ENCODE results near the gene KRT13.

KRT13 gene

DNA sequence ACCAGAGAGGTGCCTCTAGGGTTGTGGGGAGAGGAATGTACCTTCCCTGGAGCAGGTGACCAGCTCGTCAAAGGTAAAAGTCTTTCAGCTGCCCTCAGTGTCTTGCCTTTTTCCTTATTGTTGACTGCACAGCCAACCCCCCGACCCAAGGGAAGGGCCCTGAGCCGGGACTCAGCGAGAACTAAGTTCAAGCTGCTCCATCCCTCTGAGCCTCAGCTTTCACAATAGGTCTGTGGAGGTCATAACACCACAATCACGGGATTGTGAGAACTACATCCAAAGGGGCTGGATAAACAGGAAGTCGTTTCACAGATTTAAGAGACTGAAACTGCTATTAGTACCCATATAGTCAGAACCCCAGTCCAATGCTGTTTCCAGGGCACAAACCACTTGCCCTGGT lies 13.1 kb downstream of the KRT13 start:
- no peak for DNase-seq

DNA sequence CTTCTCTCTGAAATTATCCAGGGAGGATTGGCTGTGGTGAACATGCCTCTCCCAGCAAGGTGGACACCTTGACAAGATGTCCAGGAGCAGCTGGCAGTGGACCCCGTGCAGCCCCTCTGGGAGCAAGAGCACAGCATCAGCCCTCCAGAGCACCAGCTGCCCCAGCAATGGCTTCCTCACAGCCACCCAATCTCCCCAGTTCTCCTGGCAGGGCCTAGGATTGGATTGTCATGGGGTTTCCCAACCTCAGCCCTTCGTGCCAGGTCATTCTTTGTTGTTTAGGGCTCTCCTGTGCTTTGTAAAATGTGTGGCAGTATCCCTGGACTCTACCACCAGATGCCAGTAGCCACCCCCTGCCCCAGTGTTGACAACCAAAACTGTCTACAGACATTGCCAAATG lies 13.9 kb downstream of the KRT13 start:
- no peak for DNase-seq

DNA sequence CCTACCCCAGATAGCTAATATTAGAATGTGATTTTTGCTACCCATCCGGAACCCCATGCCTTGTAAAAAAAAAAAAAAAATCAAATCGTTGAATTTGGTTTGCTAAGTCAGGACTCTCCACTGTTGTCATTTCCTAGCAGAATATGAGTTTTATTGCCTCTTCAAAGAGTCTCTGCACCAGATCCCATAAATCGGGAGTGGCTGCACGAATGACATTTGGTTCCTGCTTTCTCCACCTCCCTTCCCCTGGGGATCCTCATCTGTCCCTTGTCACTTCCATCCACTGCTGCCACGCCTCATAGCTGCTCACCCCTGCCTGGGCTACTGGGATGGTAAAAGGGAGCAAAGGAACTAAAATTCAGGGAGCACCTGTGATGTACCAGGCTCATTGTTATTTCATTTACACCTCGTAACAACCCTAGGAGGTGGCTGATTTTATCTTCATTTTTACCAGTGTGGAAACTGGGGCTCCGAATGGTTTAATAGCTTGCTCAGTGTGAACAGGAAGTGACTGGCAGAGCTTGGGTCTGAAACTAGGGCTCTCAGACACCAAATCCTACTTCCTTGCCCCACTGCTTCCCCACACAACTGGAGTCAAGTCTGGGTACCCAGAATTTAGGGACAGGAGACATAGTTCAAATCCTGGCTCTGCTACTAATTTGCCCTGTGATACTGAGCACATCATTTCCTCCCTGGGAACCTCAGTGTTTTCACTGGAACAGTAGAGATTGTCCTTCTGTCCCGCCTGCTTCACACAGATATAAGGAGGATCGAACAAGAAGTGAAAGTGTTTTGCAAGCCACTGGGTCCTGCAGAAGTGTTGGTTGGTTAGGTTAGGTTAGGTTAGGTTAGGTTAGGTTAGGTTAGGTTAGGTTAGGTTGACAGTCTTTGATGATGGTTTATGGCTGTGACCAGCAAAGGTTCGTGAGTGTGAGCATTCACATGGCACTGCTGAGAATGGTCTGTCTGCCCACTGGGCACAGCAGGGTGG lies 15.1 kb downstream of the KRT13 start:
- no peak for DNase-seq

DNA sequence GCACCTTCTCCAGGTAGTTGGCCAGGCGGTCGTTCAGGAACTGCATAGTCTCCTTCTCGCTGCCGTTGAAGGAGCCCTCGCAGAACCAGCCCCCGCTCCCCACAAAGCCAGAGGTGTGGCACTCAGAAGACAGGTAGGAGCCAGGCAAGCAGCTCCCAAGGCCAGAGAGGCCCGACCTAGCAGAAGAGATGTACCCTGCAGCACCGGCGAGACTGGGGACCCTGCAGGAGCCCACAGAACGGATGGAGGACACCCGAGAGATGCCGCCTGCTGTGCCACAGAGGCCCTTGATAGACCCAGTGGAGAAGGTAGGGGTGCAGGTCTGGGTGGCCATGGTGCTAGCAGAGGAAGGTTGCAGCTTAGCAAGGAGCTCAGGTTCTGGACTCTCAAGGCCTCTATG lies 15.9 kb downstream of the KRT13 start, which contains the start of gene KRT36:
KRT36 (minus strand) TSS at position 380 of the 400 bp plus-strand sequence; CDS start at position 334, 46 bp downstream.
- no peak for DNase-seq

DNA sequence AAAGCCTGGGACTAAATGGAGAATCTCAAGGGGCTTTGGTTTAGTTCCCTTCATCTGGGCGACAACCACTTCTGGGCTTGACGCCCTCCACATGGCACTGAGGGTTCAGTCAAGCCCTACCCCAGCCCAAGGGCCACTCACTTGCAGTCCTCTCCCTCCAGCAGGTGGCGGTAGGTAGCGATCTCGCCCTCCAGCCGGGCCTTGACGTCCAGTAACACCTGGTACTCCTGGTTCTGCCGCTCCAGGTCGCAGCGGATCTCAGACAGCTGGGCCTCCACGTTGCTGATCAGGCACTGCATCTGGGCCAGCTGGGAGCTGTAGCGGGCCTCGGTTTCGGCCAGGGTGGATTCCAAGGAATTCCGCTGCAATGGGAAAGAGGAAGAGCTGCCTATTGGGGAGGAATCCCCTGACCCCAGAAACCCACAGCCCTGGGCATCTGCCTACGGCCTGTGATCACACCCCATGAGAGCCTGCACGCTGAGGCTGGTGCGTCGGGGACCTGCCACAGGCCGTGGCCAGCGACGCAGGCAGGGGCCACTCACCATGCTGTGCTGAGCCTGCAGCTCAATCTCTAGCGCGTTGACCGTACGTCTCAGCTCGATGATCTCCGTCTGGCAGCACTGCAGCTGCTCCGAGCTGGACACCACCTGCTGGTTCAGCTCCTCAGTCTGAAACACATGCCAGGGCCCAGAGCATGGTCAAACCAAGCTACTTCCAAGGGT lies 18.4 kb downstream of the KRT13 start:
- DNase-seq: no peak

DNA sequence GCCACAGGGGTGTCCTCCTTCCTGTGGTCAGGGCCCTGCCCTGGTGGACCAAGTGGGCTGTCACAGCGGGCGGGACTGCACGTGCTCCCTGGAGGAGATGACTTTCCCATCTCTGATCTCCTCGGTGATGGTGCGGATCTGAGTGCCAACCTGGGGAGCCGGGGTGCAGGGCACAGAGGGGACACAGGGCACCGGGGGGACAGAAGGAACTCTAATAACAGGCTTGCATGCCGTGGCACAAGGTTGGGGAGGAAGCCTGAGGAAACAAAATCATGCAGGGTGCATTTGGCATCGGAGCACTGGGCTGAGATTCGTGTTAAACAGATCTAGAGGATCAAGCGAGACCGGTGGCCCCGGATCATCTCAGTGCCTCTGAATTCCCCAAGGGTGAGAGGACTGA lies 19.1 kb downstream of the KRT13 start:
- no peak for DNase-seq

DNA sequence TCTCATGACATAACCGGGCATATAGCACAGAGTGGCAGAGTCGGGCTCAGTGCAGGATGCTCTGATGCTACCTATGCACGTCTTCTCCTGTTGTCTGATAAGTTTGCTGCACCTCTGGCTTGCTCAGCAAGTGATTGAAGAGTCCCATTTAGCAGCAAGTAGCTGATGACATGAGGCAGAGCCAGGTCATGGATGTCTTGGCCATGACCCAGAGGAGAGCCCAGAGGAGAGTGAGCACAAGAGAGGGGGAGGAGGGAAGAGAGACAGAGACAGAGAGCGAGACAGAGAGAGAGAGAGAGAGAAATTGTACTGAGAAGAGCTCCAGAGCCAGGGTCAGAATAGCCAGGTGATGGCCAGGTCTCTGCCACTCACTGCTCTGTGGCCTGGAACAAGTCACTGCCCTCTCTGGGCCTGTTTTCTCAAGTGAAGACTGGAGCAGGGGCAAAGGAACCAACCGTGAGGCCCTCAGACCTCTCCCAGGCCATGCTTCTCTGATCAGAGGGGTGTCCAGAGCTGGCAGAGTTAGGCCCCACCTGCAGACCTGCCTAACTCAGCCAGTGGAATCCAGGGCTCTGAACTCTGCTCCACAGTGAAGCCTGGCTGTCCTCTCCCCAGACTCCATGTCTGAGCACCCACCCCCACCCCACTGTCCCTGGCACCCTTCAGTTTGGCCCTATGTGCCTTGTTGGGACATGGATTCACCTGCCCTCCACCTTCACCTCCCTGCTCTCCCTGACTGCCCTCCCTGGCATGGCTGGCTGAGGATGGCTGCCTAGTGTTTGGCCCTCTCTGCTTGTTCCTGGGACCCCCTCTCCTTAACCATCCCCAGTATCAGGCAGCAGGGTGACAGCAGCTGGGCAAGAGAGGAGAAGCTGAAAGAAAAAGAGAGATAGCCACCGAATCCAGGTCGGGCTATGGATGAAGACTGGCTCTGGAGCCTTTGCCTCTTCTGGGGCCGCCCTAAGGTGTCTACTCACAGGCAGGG lies 20.2 kb downstream of the KRT13 start:
- no peak for DNase-seq

DNA sequence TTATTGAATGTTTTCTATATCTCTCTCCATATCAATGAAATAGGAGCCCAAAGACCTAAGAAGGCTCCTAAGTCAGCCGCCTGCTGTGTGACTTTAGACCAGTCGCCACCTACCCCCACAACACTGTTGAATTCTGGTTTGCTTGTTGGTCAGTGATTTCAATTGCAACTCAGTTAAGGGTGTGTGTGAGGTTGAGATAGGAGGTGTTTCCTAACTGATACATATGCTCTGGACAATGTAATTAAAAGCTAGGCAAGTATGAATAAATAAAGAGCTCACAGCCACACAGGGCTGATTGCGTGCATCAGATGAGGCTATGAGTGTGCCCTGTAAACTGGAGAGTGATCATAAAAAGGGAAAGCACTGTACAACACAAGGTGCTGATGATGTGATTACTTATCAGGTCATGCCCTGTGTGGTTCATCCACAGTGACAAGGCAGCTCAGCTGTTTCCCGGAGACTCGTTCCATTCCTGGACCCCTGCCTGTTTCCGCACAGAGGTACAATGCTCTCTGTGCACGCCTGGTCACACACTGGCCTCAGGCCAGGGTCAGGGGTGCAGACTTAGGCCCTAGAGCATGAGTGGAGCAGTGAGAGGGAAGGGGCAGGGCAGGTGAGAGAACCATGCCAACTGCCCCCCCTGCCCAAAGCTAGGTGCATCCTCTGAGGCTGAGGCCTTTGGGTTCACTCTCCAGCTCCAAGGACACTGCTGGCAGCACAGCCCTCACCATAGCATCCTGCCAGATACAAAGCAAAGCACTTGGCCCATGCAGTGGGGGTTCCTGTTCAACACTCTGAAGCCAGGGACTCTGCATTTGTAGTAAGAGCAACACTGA lies 21.2 kb downstream of the KRT13 start:
- no peak for DNase-seq

DNA sequence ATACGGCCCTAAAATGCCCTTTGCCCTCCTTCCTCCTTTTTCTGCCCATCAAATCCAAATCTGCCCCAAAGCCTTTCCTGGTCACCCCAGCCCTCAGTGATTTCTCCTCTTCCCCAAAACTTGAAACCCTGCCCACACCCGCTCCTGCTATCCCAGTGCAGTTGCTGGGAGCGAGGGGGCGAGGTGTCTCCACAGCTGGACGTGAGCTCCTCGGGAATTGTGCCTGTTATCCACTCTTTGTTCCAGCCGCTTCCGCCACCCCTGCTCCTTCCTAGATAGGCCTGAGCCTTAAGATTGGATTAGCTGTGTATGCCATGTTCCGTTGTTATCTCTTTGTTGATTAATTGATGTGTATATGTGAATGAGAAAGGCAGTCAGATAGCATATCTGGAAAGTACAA lies 21.9 kb downstream of the KRT13 start:
- no peak for DNase-seq

DNA sequence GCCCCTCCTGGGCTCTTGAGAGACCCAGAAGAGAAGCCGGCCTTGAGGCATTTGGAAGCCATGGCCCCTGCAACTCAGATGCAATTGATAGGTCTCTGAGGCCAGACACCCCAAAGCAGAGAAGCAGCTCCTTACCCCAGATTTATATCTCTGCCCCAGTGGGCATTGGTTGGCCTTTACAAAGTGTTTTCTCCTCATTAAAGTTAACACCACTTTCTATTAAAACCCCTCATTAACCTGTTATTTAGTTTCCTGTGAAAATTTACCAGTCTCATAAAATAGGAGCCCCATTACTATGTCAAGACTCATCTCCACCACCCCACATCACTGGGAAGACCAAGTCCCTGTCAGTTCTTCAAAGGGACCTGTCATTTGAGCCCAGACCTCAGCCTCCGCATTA lies 24.4 kb downstream of the KRT13 start, which contains the start of gene KRT35:
KRT35 (minus strand) TSS at position 116 of the 400 bp plus-strand sequence; CDS start at position 62, 54 bp downstream.
- DNase-seq: no peak

DNA sequence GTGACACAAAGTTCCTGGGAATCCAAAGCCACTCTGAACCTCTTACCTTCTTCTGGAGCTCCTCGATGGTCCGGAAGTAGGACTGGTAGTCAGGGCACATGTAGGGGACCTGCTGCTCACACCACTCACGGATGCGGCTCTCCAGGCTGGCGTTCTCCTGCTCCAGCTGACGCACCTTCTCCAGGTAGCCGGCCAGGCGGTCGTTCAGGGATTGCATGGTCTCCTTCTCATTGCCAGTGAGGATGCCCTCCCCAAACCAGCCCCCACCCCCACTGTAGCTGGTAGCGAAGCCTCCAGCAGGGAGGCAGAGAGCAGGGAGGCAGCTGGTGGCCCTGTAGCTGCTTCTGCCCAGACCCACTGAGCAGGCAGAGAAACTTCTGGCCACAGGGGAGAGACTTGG lies 24.8 kb downstream of the KRT13 start:
- no peak for DNase-seq

DNA sequence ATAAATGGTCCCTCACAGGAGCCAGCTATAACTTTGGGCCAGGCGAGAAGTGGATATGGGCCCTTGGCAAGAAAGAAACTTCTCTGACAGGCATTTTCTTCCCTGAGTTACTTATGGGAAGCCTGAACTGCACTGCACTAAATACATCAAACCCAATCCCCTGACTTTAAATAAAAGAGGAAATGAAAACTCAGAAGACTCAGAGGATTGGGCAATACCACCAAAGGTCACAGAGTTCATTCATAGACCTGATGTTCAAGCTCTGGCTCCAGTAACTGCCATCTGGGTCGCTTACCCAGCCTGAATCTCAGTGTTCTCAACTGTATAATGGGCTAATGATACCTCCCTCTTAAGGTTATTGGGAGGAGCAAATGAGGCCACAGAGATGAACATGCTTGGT lies 25.3 kb downstream of the KRT13 start:
- no peak for DNase-seq

DNA sequence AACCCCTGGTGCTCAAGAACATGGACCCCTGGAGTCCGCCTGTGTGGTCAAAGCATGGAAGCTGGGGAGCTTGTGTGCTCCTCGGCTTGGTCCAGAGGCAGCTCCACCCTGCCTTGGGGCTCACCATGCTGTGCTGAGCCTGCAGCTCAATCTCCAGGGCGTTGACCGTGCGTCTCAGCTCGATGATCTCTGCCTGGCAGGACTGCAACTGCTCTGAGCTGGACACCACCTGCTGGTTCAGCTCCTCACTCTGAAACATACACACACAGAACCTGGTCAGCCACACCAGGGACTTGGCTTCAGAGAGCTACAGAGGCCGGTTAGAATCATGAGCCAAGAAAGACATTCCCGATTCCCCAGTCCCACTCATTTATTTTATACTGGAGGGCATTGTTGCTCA lies 27.2 kb downstream of the KRT13 start:
- no peak for DNase-seq

DNA sequence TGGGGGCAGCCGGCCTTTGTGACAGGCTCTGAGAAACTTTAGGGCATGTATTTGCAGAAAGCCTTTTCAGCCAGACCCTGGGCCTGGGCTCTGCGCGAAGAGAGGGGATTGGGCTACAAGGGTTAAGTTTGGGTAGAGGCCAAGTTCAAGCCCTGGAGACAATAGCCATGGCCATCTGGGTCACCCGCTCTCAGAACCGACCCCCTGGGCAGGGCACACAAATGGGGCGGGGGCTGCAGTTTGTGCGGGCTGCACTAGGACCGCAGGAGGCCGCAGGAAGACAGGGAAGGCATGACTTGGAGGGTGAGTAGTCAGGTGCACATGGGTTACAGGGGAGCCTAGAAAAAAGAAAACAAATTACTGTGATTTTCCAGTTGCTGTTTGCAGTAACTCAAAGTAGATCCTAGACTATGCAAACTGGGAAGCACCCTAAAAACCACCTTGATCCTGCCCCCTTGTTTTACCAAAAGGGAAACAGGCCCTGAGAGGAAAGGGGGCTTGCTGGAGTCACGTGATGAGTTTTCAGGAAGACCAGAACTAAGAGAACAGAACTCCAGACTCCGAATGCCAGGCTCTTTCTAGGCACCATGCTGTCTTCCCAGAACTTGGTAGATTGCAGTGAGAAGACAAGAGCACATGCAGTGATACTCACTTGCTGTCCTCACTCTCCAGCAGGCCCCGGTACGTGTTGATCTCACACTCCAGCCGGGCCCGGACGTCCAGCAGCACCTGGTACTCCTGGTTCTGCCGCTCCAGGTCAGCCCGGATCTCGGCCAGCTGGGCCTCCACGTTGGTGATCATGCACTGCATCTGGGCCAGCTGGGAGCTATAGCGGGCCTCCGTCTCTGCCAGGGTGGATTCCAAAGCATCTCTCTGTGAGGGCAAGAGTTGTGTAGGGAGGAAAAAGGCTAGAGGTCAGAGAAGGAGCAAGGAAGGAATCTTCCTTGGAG lies 28.3 kb downstream of the KRT13 start:
- no peak for DNase-seq

DNA sequence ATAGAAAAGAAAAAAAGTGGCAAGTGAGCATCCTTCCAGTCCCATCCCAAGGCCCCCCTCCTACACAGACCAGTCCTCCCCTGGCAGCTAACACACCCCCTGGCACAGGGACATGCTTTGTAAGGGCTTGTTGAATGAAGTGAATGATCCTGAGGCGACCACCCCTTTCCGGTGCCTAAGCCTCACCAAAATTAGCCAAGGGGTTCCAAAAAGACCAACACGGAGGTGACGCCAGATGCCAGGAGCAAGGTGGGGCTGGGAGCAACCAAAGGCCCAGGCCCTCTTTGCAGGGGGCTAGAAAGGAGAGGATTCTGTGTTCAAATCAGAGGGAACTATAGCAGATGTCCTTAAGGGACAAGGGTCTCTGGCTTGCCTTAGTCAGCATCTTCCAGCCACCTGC lies 30.0 kb downstream of the KRT13 start:
- DNase-seq: no peak

DNA sequence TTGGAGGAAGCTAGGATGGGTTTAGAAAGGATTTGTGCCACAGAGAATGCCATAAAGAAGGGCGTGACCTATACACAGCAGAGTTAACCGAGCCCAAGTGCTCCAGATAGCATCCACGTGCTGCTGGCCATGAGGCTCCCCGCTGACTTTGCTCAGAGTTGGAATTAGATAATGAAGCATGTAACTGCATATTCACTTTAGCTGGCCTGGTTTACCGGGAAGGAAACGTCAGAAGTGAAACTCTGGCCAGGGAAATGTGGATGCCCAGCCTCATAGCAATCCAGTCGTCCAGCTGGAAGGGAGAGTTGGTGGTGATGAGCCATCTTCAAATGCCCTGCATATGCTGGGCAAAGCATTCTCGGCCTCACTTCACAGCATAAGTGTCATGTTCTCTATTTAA lies 30.5 kb downstream of the KRT13 start:
- no peak for DNase-seq

DNA sequence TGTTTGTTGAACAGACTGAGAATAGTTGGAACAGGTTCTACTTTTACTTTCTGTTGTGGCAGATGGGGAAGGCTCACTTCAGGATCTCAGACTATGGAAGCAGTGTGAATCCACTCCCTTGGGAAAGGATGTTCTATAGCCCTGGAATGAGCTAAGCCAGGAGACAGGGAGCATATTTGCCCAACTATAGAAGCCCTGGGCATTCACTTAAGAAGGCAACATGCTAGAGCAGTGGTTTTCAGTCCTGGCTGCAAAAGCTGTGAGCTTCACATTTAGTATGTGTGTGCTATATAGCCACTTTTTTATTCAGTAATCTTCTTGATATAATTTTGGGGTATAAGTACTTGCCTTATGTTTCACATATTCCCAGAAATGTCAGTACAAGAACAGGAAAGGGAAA lies 37.1 kb downstream of the KRT13 start:
- DNase-seq: no peak

DNA sequence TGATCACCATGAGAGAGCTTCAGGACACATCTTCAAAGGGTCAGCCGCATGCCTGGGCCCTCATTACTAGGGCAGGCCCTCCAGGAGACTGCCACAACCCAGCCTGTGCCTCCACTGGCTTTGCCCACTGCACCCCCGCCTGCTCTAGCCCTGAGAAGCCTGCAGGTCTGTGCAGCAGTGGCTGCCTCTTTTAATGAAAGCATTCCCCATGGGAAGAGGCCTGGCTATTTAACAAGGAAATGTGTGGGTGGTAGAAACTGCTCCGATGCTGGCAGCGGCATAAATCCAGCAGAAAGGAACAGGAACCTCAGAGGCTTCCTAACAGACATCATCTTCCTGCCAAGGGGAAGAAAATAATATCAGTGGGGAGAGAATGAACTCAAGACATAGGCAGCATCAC lies 37.9 kb downstream of the KRT13 start:
- no peak for DNase-seq

DNA sequence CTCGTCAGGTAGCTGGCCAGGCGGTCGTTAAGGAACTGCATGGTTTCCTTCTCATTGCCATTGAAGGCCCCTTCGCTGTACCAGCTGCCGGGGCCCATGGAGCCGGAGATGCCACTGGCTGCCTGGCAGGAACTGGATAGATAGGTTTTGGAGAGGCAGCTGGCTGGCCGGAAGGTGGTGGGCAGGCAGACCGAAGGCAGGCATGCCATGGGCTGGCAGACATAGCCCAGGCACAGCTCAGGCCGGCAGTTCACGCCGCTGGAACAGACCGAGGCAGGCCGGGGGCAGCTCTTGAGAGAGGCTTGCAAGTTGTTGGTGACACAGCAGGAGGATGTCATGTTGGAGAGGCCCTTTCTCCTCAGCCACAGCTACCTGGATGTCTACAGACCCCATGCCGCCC lies 38.4 kb downstream of the KRT13 start, which contains the start of gene KRT32:
KRT32 (minus strand) TSS at position 399 of the 400 bp plus-strand sequence; CDS start at position 338, 61 bp downstream.
- DNase-seq: no peak

DNA sequence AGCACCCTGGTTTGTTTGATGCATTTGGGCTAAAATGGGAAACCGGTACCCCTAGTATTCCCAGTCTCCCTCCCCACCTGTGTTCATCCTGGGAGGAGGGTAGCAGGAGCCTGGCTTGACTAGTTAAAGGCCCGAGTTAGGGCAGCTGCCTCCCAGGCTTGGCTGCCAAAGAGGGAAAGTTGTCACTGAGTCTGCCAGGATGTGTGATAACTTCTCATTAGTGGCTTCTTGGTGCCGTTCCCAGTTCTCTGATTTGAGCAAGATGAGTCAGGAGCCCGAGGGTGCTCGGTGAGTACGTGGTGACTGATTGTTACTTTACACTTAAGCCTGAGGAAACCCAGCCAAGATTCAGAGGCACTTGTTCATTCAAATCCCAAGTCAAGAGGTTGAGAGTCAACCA lies 40.7 kb downstream of the KRT13 start:
- DNase-seq: no peak
